Astrocyte (in vitro differentiated cells and primary cell): Measurements from ENCODE around the gene SLC25A21. TPM values are rescaled to one million over a fixed set of nuclear protein-coding genes. Genes with fewer than 3 reads are reported as not detected.

Experiments used
- DNase-seq: peaks from one replicate; pipeline ENCODE4 v3.0.0-alpha.2; 2010; ENCODE audit warnings: low read depth
- FAIRE-seq: peaks from 2 replicates; lab custom pipeline; 2011; peaks lifted over from hg19 to GRCh38; lab: Jason Lieb, UNC
- H2AFZ ChIP-seq: 2 replicates; pipeline ENCODE4 v1.6.0; 2012; ENCODE audit warnings: low read depth, low read length, inconsistent platforms
- H3K27ac ChIP-seq: 2 replicates; pipeline ENCODE4 v1.5.1; 2011; ENCODE audit warnings: low read depth, low read length, inconsistent platforms
- H3K27me3 ChIP-seq: 2 replicates; pipeline ENCODE4 v1.6.0; 2011; ENCODE audit warnings: low read length, inconsistent platforms; ENCODE audit not compliant: insufficient read depth
- H3K36me3 ChIP-seq: 2 replicates; pipeline ENCODE4 v1.5.1; 2011; ENCODE audit warnings: low read length, inconsistent platforms; ENCODE audit not compliant: insufficient read depth
- H3K4me1 ChIP-seq: 2 replicates; pipeline ENCODE4 v1.5.1; 2011; ENCODE audit warnings: low read length, inconsistent platforms; ENCODE audit not compliant: insufficient read depth
- H3K4me2 ChIP-seq: 2 replicates; pipeline ENCODE4 v1.6.0; 2012; ENCODE audit warnings: low read length, inconsistent platforms
- H3K4me3 ChIP-seq: 2 replicates; pipeline ENCODE4 v1.5.1; 2011; ENCODE audit warnings: low read depth, mild to moderate bottlenecking, low read length, inconsistent platforms; ENCODE audit not compliant: insufficient read depth
- H3K79me2 ChIP-seq: 2 replicates; pipeline ENCODE4 v1.6.0; 2012; ENCODE audit warnings: mild to moderate bottlenecking, low read length, inconsistent platforms; ENCODE audit not compliant: insufficient read depth
- H3K9ac ChIP-seq: 2 replicates; pipeline ENCODE4 v1.6.0; 2012; ENCODE audit warnings: mild to moderate bottlenecking, low read length, inconsistent platforms
- H3K9me3 ChIP-seq: 2 replicates; pipeline ENCODE4 v1.5.1; 2012; ENCODE audit warnings: low read depth, mild to moderate bottlenecking, low read length, inconsistent platforms; ENCODE audit not compliant: insufficient read depth
- H4K20me1 ChIP-seq: 2 replicates; pipeline ENCODE4 v1.6.0; 2012; ENCODE audit warnings: low read length, inconsistent platforms; ENCODE audit not compliant: insufficient read depth
- H3K27ac Mint-ChIP-seq: one replicate; pipeline ENCODE4 v1.8.0; 2021; ENCODE audit warnings: mild to moderate bottlenecking, mixed read lengths; ENCODE audit not compliant: unreplicated experiment
- H3K27me3 Mint-ChIP-seq: one replicate; pipeline ENCODE4 v1.8.0; 2021; ENCODE audit warnings: low read depth, mixed read lengths; ENCODE audit not compliant: unreplicated experiment
- H3K36me3 Mint-ChIP-seq: one replicate; pipeline ENCODE4 v1.8.0; 2021; ENCODE audit warnings: low read depth, mixed read lengths; ENCODE audit not compliant: unreplicated experiment
- H3K4me1 Mint-ChIP-seq: one replicate; pipeline ENCODE4 v1.8.0; 2021; ENCODE audit warnings: low read depth, mixed read lengths; ENCODE audit not compliant: unreplicated experiment
- H3K4me3 Mint-ChIP-seq: one replicate; pipeline ENCODE4 v1.8.0; 2021; ENCODE audit warnings: mild to moderate bottlenecking, moderate library complexity, mixed read lengths; ENCODE audit not compliant: unreplicated experiment
- H3K9me3 Mint-ChIP-seq: one replicate; pipeline ENCODE4 v1.8.0; 2021; ENCODE audit warnings: mild to moderate bottlenecking, mixed read lengths; ENCODE audit not compliant: unreplicated experiment
- EZH2 ChIP-seq: IDR thresholded peaks from 2 replicates; pipeline ENCODE4 v1.6.1; 2012; ENCODE audit warnings: mild to moderate bottlenecking, low read length, inconsistent platforms; ENCODE audit not compliant: insufficient read depth
- total RNA-seq: library from RNA; stranded (reverse); gene quantifications from 2 replicates; pipeline ENCODE4 v1.2.1, GENCODE V29; 2021
- TF ChIP-seq, protein P1 (sequence below): IDR thresholded peaks from 2 replicates; pipeline ENCODE4 v1.5.1; 2011; ENCODE audit warnings: low read depth, mild to moderate bottlenecking, inconsistent platforms, low read length, moderate library complexity; ENCODE audit not compliant: insufficient read depth

Gene SLC25A21
- total RNA-seq, 1 donor from 2014 or later = 1.5 TPM

GRCh38 chr14:36785511-36785910 lies 386.9 kb downstream of the SLC25A21 start:
- H3K27ac Mint-ChIP-seq = no peak overlapping the region
- H4K20me1 ChIP-seq = no peaks in the 10 kb centered on the region
- H3K27ac ChIP-seq = no peak overlapping the region
- DNase-seq (no peak), FAIRE-seq (no peak)
- no peak overlapping the region for H3K4me3 ChIP-seq
- no peak overlapping the region for H3K9ac ChIP-seq
- no peak overlapping the region for H2AFZ ChIP-seq
- TF ChIP-seq EZH2 = no peak
- TF ChIP-seq, protein P1, sequence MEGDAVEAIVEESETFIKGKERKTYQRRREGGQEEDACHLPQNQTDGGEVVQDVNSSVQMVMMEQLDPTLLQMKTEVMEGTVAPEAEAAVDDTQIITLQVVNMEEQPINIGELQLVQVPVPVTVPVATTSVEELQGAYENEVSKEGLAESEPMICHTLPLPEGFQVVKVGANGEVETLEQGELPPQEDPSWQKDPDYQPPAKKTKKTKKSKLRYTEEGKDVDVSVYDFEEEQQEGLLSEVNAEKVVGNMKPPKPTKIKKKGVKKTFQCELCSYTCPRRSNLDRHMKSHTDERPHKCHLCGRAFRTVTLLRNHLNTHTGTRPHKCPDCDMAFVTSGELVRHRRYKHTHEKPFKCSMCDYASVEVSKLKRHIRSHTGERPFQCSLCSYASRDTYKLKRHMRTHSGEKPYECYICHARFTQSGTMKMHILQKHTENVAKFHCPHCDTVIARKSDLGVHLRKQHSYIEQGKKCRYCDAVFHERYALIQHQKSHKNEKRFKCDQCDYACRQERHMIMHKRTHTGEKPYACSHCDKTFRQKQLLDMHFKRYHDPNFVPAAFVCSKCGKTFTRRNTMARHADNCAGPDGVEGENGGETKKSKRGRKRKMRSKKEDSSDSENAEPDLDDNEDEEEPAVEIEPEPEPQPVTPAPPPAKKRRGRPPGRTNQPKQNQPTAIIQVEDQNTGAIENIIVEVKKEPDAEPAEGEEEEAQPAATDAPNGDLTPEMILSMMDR = no peak
- no peaks in the 10 kb centered on the region for H3K27me3 ChIP-seq
- no peaks in the 10 kb centered on the region for H3K79me2 ChIP-seq
- H3K4me1 ChIP-seq = no peaks in the 10 kb centered on the region
- no peaks in the 10 kb centered on the region for H3K36me3 ChIP-seq
- H3K9me3 ChIP-seq = peaks cover 2% of the 10 kb centered on the region
- no peak overlapping the region for H3K4me3 Mint-ChIP-seq
- no peaks in the 10 kb centered on the region for H3K36me3 Mint-ChIP-seq
- H3K27me3 Mint-ChIP-seq = no peaks in the 10 kb centered on the region
- peaks cover 5% of the 10 kb centered on the region for H3K9me3 Mint-ChIP-seq
- H3K4me2 ChIP-seq = no peak overlapping the region
- no peaks in the 10 kb centered on the region for H3K4me1 Mint-ChIP-seq

GRCh38 chr14:36784541-36784940 lies 387.9 kb downstream of the SLC25A21 start:
- no peak overlapping the region for H3K4me3 ChIP-seq
- H2AFZ ChIP-seq = no peak overlapping the region
- TF ChIP-seq EZH2 = no peak
- TF ChIP-seq, protein P1 = no peak
- H3K36me3 ChIP-seq = no peaks in the 10 kb centered on the region
- no peak for DNase-seq
- no peaks in the 10 kb centered on the region for H3K27me3 Mint-ChIP-seq
- no peaks in the 10 kb centered on the region for H4K20me1 ChIP-seq
- H3K9ac ChIP-seq = no peak overlapping the region
- H3K27me3 ChIP-seq = no peaks in the 10 kb centered on the region
- H3K27ac ChIP-seq = no peak overlapping the region
- H3K4me1 Mint-ChIP-seq = no peaks in the 10 kb centered on the region
- peaks cover 5% of the 10 kb centered on the region for H3K9me3 Mint-ChIP-seq
- H3K9me3 ChIP-seq = peaks cover 2% of the 10 kb centered on the region
- H3K4me3 Mint-ChIP-seq = no peak overlapping the region
- no peak for FAIRE-seq
- no peak overlapping the region for H3K27ac Mint-ChIP-seq
- no peaks in the 10 kb centered on the region for H3K36me3 Mint-ChIP-seq
- H3K4me2 ChIP-seq = no peak overlapping the region
- no peaks in the 10 kb centered on the region for H3K4me1 ChIP-seq
- no peaks in the 10 kb centered on the region for H3K79me2 ChIP-seq

DNA sequence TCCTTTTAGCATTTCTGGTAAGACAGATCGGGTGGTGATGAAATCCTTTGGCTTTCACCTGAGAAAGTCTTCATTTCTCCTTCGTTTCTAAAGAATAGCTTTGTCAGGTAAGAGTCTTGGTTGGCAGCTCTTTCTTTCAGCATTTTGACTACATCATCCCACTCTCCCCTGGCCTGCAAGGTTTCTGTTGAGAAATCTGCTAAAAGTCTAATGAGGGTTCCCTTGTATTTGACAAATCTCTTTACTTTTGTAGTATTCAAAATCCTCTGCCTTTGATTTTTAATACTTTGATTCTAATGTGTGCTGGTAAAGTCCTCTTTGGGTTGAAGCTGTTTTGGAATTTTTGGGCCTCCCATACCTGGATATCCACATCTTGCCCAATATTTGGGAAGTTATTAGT lies 390.5 kb downstream of the SLC25A21 start:
- Histone ChIP-seq H3K79me2 (no peaks in the 10 kb centered on the region), H3K9ac (no peak overlapping the region), H3K4me2 (no peak overlapping the region), H3K27ac (no peak overlapping the region), H3K27me3 (no peaks in the 10 kb centered on the region), H3K4me1 (no peaks in the 10 kb centered on the region), H3K9me3 (peaks cover 2% of the 10 kb centered on the region), H4K20me1 (no peaks in the 10 kb centered on the region), H3K36me3 (no peaks in the 10 kb centered on the region), H2AFZ (no peak overlapping the region), H3K4me3 (no peak overlapping the region)
- Mint-ChIP-seq H3K27ac (no peak overlapping the region), H3K27me3 (no peaks in the 10 kb centered on the region), H3K4me1 (no peaks in the 10 kb centered on the region), H3K4me3 (no peak overlapping the region), H3K9me3 (peaks cover 5% of the 10 kb centered on the region), H3K36me3 (no peaks in the 10 kb centered on the region)
- TF ChIP-seq, protein P1 = no peak
- no peak for TF ChIP-seq EZH2
- DNase-seq = no peak
- no peak for FAIRE-seq
